Suprapubic skin (tissue), 3 donors: Measurements from ENCODE around the gene FAF1.

Source experiments
- POLR2A ChIP-seq, 2 donors: fragments of 450-650 bp; IDR thresholded peaks; one replicate each; pipeline ENCODE4 v1.6.1; 2017; ENCODE audit warnings: antibody characterized with exemption in 2 of 2, mild to moderate bottlenecking in 2 of 2, moderate library complexity in 2 of 2
- TF ChIP-seq, protein P1 (sequence below), 2 donors: fragments of 200-600 bp in 1 of 2; fragments of 450-650 bp in 1 of 2; sonication (generic) in 1 of 2; IDR thresholded peaks; one replicate each; pipeline ENCODE4 v1.5.1; 2016 to 2019; ENCODE audit warnings: antibody characterized with exemption in 2 of 2, mild to moderate bottlenecking in 1 of 2, moderate library complexity in 1 of 2

DNA sequence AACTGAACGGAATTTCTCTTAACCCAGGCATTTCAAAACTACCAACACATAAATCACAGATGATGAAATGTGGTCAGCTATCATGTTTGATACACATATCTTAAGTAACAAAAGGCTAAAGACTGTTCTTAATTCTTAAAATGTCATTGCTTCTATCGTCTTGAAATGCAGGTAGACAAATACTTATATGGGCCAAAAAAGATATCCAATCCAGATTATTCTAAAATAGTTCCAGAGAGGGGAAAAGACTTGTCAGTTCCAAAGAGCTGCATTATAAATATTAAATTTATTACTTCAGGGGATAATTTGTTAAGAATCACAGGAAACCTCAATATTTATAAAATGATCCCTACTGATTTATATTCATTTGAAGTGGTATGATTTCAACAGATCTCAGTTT, 259.4 kb downstream of the FAF1 start:
- TF ChIP-seq POLR2A (IDR thresholded peaks at IDR 0.05) = no peak
- TF ChIP-seq, protein P1, sequence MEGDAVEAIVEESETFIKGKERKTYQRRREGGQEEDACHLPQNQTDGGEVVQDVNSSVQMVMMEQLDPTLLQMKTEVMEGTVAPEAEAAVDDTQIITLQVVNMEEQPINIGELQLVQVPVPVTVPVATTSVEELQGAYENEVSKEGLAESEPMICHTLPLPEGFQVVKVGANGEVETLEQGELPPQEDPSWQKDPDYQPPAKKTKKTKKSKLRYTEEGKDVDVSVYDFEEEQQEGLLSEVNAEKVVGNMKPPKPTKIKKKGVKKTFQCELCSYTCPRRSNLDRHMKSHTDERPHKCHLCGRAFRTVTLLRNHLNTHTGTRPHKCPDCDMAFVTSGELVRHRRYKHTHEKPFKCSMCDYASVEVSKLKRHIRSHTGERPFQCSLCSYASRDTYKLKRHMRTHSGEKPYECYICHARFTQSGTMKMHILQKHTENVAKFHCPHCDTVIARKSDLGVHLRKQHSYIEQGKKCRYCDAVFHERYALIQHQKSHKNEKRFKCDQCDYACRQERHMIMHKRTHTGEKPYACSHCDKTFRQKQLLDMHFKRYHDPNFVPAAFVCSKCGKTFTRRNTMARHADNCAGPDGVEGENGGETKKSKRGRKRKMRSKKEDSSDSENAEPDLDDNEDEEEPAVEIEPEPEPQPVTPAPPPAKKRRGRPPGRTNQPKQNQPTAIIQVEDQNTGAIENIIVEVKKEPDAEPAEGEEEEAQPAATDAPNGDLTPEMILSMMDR (IDR thresholded peaks at IDR 0.05) = no peak
